Endothelial cell of umbilical vein (primary cell): ENCODE results near the gene NBEA. TPM values are rescaled to one million over a fixed set of nuclear protein-coding genes. Genes with fewer than 3 reads are reported as not detected.

Experiments
- BruUV-seq: library from RNA; stranded (reverse); fragments of 400-500 nt; replicated peaks from 2 replicates; lab custom pipeline; 2021; lab: Mats Ljungman, UMichigan
- CTCF ChIA-PET: fragments of 300-600, 350-600 bp; sonication (Branson Sonifier 250); formaldehyde crosslinking; loops from one replicate; lab custom pipeline; 2021; ENCODE audit warnings: antibody characterized with exemption, inconsistent platforms; lab: Charles Lee
- POLR2A ChIA-PET: fragments of 300-600, 350-600 bp; sonication (Branson Sonifier 250); formaldehyde crosslinking; loops from one replicate; lab custom pipeline; 2021; ENCODE audit warnings: antibody characterized with exemption, inconsistent platforms; lab: Charles Lee
- DNase-seq: peaks from one replicate; pipeline ENCODE4 v3.0.0-alpha.2; 2011; ENCODE audit warnings: low read depth, low spot score
- FAIRE-seq: peaks from 2 replicates; lab custom pipeline; 2011; peaks lifted over from hg19 to GRCh38; lab: Jason Lieb, UNC
- H2AFZ ChIP-seq: 2 replicates; pipeline ENCODE4 v1.6.0; 2012; ENCODE audit warnings: low read depth, low read length, control low read depth, inconsistent platforms
- H3K27ac ChIP-seq: 2 replicates; pipeline ENCODE4 v1.5.1; 2011; ENCODE audit warnings: low read depth, mild to moderate bottlenecking, control low read depth, low read length, moderate library complexity; ENCODE audit not compliant: insufficient read depth
- H3K27me3 ChIP-seq, 2 experiments: 2 replicates each; pipeline versions ENCODE4 v1.6.0 to v1.6.1; 2011; ENCODE audit warnings: low read length in 2 of 2, mixed read lengths in 1 of 2; ENCODE audit not compliant: control insufficient read depth in 2 of 2, insufficient read depth in 2 of 2
- H3K36me3 ChIP-seq, 2 experiments: 2 replicates in 1 of 2; 3 replicates in 1 of 2; pipeline ENCODE4 v1.5.1; 2011; ENCODE audit warnings: low read length in 2 of 2, mild to moderate bottlenecking in 1 of 2, moderate library complexity in 1 of 2; ENCODE audit not compliant: control insufficient read depth in 2 of 2, insufficient read depth in 2 of 2; ENCODE audit errors: extremely low read depth in 1 of 2
- H3K4me1 ChIP-seq: 3 replicates; pipeline ENCODE4 v1.5.1; 2011; ENCODE audit warnings: mild to moderate bottlenecking, low read length; ENCODE audit not compliant: control insufficient read depth, insufficient read depth; ENCODE audit errors: extremely low read depth
- H3K4me2 ChIP-seq: 2 replicates; pipeline ENCODE4 v1.6.1; 2011; ENCODE audit warnings: low read length, control low read depth, mixed read lengths; ENCODE audit not compliant: insufficient read depth
- H3K4me3 ChIP-seq, 3 experiments: fragments of 200-600 bp in 1 of 3; sonication (generic), shearing (Covaris generic) in 1 of 3; replicated peaks in 1 of 3; 2 replicates each; pipeline ENCODE4 v1.5.1; 2011 to 2016; ENCODE audit warnings: control low read depth in 3 of 3, low read length in 3 of 3, mild to moderate bottlenecking in 2 of 3, inconsistent platforms in 1 of 3, low read depth in 1 of 3, moderate library complexity in 1 of 3; ENCODE audit not compliant: insufficient read depth in 1 of 3
- H3K79me2 ChIP-seq: 2 replicates; pipeline ENCODE4 v1.6.0; 2012; ENCODE audit warnings: low read length, inconsistent platforms; ENCODE audit not compliant: control insufficient read depth, insufficient read depth
- H3K9ac ChIP-seq: replicated peaks from 2 replicates; pipeline ENCODE3; 2011; ENCODE audit warnings: low read length, control low read depth; ENCODE audit not compliant: insufficient read depth; ENCODE audit errors: extremely low read depth
- H3K9me1 ChIP-seq: replicated peaks from 3 replicates; pipeline ENCODE4 v1.6.0; 2011; ENCODE audit warnings: mild to moderate bottlenecking, low read length; ENCODE audit not compliant: control insufficient read depth, insufficient read depth; ENCODE audit errors: extremely low read depth
- H3K9me3 ChIP-seq: replicated peaks from 2 replicates; pipeline ENCODE4 v1.5.1; 2012; ENCODE audit warnings: low read length, inconsistent platforms; ENCODE audit not compliant: control insufficient read depth, insufficient read depth
- H4K20me1 ChIP-seq: replicated peaks from 2 replicates; pipeline ENCODE3; 2011; ENCODE audit warnings: mild to moderate bottlenecking, low read length; ENCODE audit not compliant: control insufficient read depth, insufficient read depth; ENCODE audit errors: extremely low read depth
- EZH2 ChIP-seq: IDR thresholded peaks from 2 replicates; pipeline ENCODE4 v1.6.1; 2012; ENCODE audit warnings: borderline replicate concordance, low read depth, mild to moderate bottlenecking, moderate library complexity, low read length, inconsistent platforms; ENCODE audit not compliant: severe bottlenecking
- FOS ChIP-seq: IDR thresholded peaks from 2 replicates; pipeline ENCODE4 v1.6.1; 2011; ENCODE audit warnings: mild to moderate bottlenecking, low read length, moderate library complexity, borderline replicate concordance; ENCODE audit not compliant: insufficient read depth
- JUN ChIP-seq: IDR thresholded peaks from 2 replicates; pipeline ENCODE4 v1.6.1; 2011; ENCODE audit warnings: borderline replicate concordance, low read depth; ENCODE audit not compliant: insufficient read length, insufficient read depth
- POLR2AphosphoS5 ChIP-seq: IDR thresholded peaks from 2 replicates; pipeline ENCODE4 v1.6.1; 2012; ENCODE audit warnings: low read depth, mild to moderate bottlenecking, control low read depth, low read length, moderate library complexity; ENCODE audit not compliant: insufficient read depth
- dilution Hi-C: fragments of 300-500 bp; cut with MboI; formaldehyde crosslinking; loops from one replicate; pipeline ENCODE4 v1.15.0; 2019; ENCODE audit warnings: low sequenced_read_pairs; ENCODE audit not compliant: extremely low pct_ligation_motif_present
- intact Hi-C: fragments of 100-400 bp; cut with micrococcal nuclease; formaldehyde crosslinking; loops from one replicate; pipeline ENCODE4 v1.10.0; 2022
- polyA plus RNA-seq, 4 experiments: library from polyadenylated mRNA; depleted of rRNA in 3 of 4; stranded (reverse) in 3 of 4; unstranded in 1 of 4; fragments of >200 nt; gene quantifications; 2 replicates each; pipeline versions ENCODE4 v1.2.1 to v1.2.3, GENCODE V29; 2011 to 2012; ENCODE audit warnings: missing spikeins in 1 of 4
- total RNA-seq: library from RNA; stranded (reverse); gene quantifications from 2 replicates; pipeline ENCODE4 v1.2.3, GENCODE V29; 2021
- TF ChIP-seq, protein P1 (sequence below), 2 donors: IDR thresholded peaks; 1 replicate in 1 of 2; 2 replicates in 1 of 2; pipeline ENCODE4 v1.5.1; 2011; ENCODE audit warnings: low read length in 2 of 2, mild to moderate bottlenecking in 2 of 2, moderate library complexity in 2 of 2, control low read depth in 1 of 2, inconsistent platforms in 1 of 2, low read depth in 1 of 2; ENCODE audit not compliant: insufficient read depth in 1 of 2; ENCODE audit errors: extremely low read depth in 1 of 2
- TF ChIP-seq, protein P2 (sequence below): IDR thresholded peaks from 2 replicates; pipeline ENCODE4 v1.6.1; 2011; ENCODE audit not compliant: insufficient read depth, insufficient read length

The NBEA gene
- total and polyA plus RNA-seq, 2 donors (not counting 3 experiments of a cell fraction or from before 2014, with no cell fraction given) = 3.0 to 4.8 TPM

DNA sequence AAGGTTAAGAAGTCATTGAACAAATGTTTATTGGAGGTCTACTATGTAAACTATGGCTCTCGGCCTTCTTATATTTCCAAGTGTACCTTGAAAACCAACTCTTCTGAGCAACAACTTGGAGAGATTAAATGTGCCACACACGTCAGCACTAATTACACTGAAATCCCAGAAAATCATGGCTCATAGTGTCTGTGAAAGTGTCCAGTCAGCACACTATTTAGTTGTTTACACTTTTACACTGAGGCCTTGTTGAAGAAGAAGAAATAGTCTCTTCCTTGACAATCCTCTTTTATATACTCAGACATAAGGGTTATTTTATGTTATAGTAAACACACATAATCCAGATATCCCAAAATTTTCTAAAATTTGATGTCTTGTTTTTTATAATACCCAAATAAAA lies 30.9 kb upstream of the NBEA start:
- no peaks in the 10 kb centered on the region for H4K20me1 ChIP-seq
- FAIRE-seq (no peak), DNase-seq (no peak)
- no peak overlapping the region for H3K4me2 ChIP-seq
- dilution Hi-C loops (no loop called here), intact Hi-C loops (no loop called here)
- H3K36me3 ChIP-seq = no peaks in the 10 kb centered on the region
- H3K79me2 ChIP-seq = no peaks in the 10 kb centered on the region
- no peak overlapping the region for H3K9ac ChIP-seq
- CTCF ChIA-PET = no interaction called here
- BruUV-seq = no TSS peak
- H3K27ac ChIP-seq = no peak overlapping the region
- peaks cover 2 to 5% of the 10 kb centered on the region in 2 experiments for H3K27me3 ChIP-seq
- no peak overlapping the region for H2AFZ ChIP-seq
- H3K9me3 ChIP-seq = no peaks in the 10 kb centered on the region
- TF ChIP-seq JUN (no peak), POLR2AphosphoS5 (no peak), EZH2 (no peak), FOS (no peak)
- TF ChIP-seq, protein P1, sequence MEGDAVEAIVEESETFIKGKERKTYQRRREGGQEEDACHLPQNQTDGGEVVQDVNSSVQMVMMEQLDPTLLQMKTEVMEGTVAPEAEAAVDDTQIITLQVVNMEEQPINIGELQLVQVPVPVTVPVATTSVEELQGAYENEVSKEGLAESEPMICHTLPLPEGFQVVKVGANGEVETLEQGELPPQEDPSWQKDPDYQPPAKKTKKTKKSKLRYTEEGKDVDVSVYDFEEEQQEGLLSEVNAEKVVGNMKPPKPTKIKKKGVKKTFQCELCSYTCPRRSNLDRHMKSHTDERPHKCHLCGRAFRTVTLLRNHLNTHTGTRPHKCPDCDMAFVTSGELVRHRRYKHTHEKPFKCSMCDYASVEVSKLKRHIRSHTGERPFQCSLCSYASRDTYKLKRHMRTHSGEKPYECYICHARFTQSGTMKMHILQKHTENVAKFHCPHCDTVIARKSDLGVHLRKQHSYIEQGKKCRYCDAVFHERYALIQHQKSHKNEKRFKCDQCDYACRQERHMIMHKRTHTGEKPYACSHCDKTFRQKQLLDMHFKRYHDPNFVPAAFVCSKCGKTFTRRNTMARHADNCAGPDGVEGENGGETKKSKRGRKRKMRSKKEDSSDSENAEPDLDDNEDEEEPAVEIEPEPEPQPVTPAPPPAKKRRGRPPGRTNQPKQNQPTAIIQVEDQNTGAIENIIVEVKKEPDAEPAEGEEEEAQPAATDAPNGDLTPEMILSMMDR (IDR thresholded peaks at IDR 0.05; ENCODE audit: extremely low read depth in 1 of 2, insufficient read depth in 1 of 2, low read depth in 1 of 2, low read length in 2 of 2) = no peak
- TF ChIP-seq, protein P2, sequence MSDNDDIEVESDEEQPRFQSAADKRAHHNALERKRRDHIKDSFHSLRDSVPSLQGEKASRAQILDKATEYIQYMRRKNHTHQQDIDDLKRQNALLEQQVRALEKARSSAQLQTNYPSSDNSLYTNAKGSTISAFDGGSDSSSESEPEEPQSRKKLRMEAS = no peak
- no peaks in the 10 kb centered on the region for H3K9me1 ChIP-seq
- no peak overlapping the region for H3K4me3 ChIP-seq
- POLR2A ChIA-PET = no interaction called here
- H3K4me1 ChIP-seq = no peaks in the 10 kb centered on the region
